ENCODE data around the gene C11orf98.
A peak's percentile ranks its signal among the peaks of the same experiment; 100 is the strongest.
"Not testable (repeated sequence)": the region's sequence is repeated elsewhere in the genome, so short reads cannot be mapped to it uniquely, and the experiment has no call there.

The C11orf98 gene

GRCh38 chr11:62680825-62681240 lies 15.8 kb upstream of the C11orf98 start:
- Histone ChIP-seq H3K9ac (ENCODE audit: low read depth, low read length) (no peak overlapping the region), H3K4me3 (ENCODE audit: low read length) (no peak overlapping the region), H3K36me3 (ENCODE audit: insufficient read depth, low read depth, low read length) (peaks cover 22% of the 10 kb centered on the region), H3K27ac (ENCODE audit: low read length) (no peak overlapping the region), H3K27me3 (ENCODE audit: insufficient read depth, low read length) (no peaks in the 10 kb centered on the region), H3K4me1 (ENCODE audit: insufficient read depth, low read length) (peaks cover 7% of the 10 kb centered on the region), H3K9me3 (ENCODE audit: insufficient read depth, low read depth, low read length) (no peaks in the 10 kb centered on the region)

DNA sequence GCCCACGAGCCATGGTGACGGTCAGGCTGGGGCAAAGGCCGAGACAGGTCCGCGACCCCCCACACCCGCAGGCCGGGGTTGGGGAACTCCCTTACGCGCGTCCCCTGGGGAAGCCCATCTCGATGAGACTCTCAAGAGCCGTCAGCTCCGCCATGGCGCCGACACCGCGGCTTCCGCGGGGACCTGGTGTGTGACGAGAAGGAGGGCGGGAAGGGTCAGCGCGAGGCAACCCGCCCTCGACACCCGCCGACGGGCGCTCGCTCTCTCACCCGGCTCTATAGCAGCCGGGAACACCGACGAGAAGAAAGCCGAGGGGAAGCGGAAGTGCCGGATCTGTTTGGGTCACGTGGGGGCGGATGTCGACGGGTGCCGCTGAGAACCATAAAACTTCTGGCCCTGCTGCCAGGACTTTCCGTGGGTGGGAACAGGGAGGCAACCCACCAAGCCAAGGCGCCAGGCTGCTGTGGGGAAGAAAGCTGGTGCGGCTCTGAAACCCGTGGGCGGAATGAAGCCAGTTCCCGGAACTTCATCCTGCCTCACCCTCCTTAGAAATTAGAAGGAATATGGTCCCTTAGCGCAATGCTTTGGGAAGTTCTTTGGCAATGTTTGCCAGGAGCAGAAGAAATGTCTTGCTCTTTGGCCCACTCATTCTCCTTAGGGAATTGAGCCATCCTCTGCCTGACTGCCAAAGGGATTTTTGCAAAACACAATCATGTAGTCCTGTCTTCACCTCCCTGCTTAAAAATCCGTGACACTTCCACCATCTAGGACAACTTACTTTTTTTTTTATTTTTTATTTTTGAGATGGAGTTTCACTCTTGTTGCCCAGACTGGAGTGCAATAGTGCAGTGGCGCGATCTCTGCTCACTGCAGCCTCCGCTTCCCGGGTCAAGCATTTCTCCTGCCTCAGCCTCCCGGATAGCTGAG lies 14.0 kb upstream of the C11orf98 start, which contains the start of gene UBXN1:
UBXN1 (minus strand) TSS at position 304 of the 927 bp plus-strand sequence; CDS start at position 154, 150 bp downstream.
- Histone ChIP-seq H3K4me1 (ENCODE audit: insufficient read depth, low read length) (peaks cover 7% of the 10 kb centered on the region), H3K9ac (ENCODE audit: low read depth, low read length) (peak within 1 kb of the TSS; percentile 95), H3K4me3 (ENCODE audit: low read length) (peak within 1 kb of the TSS; percentile 96), H3K27me3 (ENCODE audit: insufficient read depth, low read length) (no peaks in the 10 kb centered on the region), H3K27ac (ENCODE audit: low read length) (peak within 1 kb of the TSS; percentile 89), H3K36me3 (ENCODE audit: insufficient read depth, low read depth, low read length) (peaks cover 28% of the 10 kb centered on the region), H3K9me3 (ENCODE audit: insufficient read depth, low read depth, low read length) (no peaks in the 10 kb centered on the region)

GRCh38 chr11:62678433-62678769 lies 13.4 kb upstream of the C11orf98 start:
- Histone ChIP-seq H3K4me3 (ENCODE audit: low read length) (peak overlapping the region; percentile 96), H3K27me3 (ENCODE audit: insufficient read depth, low read length) (no peaks in the 10 kb centered on the region), H3K27ac (ENCODE audit: low read length) (peak overlapping the region; percentile 89), H3K9me3 (ENCODE audit: insufficient read depth, low read depth, low read length) (no peaks in the 10 kb centered on the region), H3K9ac (ENCODE audit: low read depth, low read length) (peak overlapping the region; percentile 95), H3K4me1 (ENCODE audit: insufficient read depth, low read length) (peaks cover 7% of the 10 kb centered on the region), H3K36me3 (ENCODE audit: insufficient read depth, low read depth, low read length) (peaks cover 34% of the 10 kb centered on the region)

GRCh38 chr11:62677714-62678113 lies 12.7 kb upstream of the C11orf98 start:
- no peak overlapping the region for H3K27ac ChIP-seq (ENCODE audit: low read length)

GRCh38 chr11:62677156-62677555 lies 12.1 kb upstream of the C11orf98 start:
- Histone ChIP-seq H3K36me3 (ENCODE audit: insufficient read depth, low read depth, low read length) (peaks cover 42% of the 10 kb centered on the region), H3K4me3 (ENCODE audit: low read length) (no peak overlapping the region), H3K4me1 (ENCODE audit: insufficient read depth, low read length) (peaks cover 7% of the 10 kb centered on the region), H3K9me3 (ENCODE audit: insufficient read depth, low read depth, low read length) (no peaks in the 10 kb centered on the region), H3K27ac (ENCODE audit: low read length) (no peak overlapping the region), H3K9ac (ENCODE audit: low read depth, low read length) (no peak overlapping the region), H3K27me3 (ENCODE audit: insufficient read depth, low read length) (no peaks in the 10 kb centered on the region)

More at GRCh38 chr11:62677714-62678113, 12.7 kb upstream of the C11orf98 start:
- no peaks in the 10 kb centered on the region for H3K9me3 ChIP-seq (ENCODE audit: insufficient read depth, low read depth, low read length)
- H3K36me3 ChIP-seq (ENCODE audit: insufficient read depth, low read depth, low read length) = peaks cover 41% of the 10 kb centered on the region
- peaks cover 7% of the 10 kb centered on the region for H3K4me1 ChIP-seq (ENCODE audit: insufficient read depth, low read length)
- H3K9ac ChIP-seq (ENCODE audit: low read depth, low read length) = peak overlapping the region; percentile 95; the same call in 1 of the 2 replicates
- H3K27me3 ChIP-seq (ENCODE audit: insufficient read depth, low read length) = no peaks in the 10 kb centered on the region
- H3K4me3 ChIP-seq (ENCODE audit: low read length) = peak overlapping the region; percentile 96

DNA sequence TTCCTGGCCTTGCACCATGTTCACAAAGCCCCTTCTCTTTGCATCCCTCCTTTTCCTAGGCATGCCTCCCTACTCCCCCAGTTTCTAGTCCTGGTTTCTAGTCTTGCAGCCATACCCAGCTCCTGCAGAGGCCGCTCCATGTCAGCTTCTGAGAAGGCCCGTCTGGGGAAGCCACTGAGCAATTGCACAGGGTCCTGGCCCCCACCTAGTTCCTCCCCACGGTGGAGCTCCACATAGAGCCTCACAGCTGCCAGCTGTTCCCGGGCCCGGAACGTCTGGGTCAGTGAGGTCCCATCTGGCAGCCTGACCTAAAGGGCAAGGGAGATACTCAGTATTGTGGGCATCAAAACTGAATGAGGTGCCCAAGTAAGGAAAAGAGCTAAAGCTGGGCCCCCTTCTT lies 11.7 kb upstream of the C11orf98 start:
- Histone ChIP-seq H3K4me1 (ENCODE audit: insufficient read depth, low read length) (peaks cover 7% of the 10 kb centered on the region), H3K4me3 (ENCODE audit: low read length) (no peak overlapping the region), H3K27me3 (ENCODE audit: insufficient read depth, low read length) (no peaks in the 10 kb centered on the region), H3K9ac (ENCODE audit: low read depth, low read length) (no peak overlapping the region), H3K36me3 (ENCODE audit: insufficient read depth, low read depth, low read length) (peaks cover 42% of the 10 kb centered on the region), H3K9me3 (ENCODE audit: insufficient read depth, low read depth, low read length) (no peaks in the 10 kb centered on the region), H3K27ac (ENCODE audit: low read length) (no peak overlapping the region)

DNA sequence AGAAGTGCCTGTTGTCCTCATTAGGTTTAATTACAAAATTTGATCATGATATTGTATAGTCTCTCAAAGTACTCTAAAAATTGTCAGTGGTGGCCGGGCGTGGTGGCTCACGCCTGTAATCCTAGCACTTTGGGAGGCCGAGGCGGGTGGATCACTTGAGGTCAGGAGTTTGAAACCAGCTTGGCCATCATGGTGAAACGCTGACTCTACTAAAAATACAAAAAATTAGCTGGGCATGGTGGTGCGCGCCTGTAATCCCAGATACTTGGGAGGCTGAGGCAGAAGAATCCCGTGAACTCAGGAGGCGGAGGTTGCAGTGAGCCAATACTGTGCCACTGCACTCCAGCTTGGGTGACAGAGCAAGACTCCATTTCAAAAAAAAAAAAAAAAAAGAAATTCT lies 10.4 kb upstream of the C11orf98 start:
- not testable (repeated sequence) for H3K9ac ChIP-seq (ENCODE audit: low read depth, low read length); H3K4me1 ChIP-seq (ENCODE audit: insufficient read depth, low read length); H3K27me3 ChIP-seq (ENCODE audit: insufficient read depth, low read length); H3K9me3 ChIP-seq (ENCODE audit: insufficient read depth, low read depth, low read length); H3K4me3 ChIP-seq (ENCODE audit: low read length); H3K27ac ChIP-seq (ENCODE audit: low read length)
- peaks cover 42% of the 10 kb centered on the region for H3K36me3 ChIP-seq (ENCODE audit: insufficient read depth, low read depth, low read length)

DNA sequence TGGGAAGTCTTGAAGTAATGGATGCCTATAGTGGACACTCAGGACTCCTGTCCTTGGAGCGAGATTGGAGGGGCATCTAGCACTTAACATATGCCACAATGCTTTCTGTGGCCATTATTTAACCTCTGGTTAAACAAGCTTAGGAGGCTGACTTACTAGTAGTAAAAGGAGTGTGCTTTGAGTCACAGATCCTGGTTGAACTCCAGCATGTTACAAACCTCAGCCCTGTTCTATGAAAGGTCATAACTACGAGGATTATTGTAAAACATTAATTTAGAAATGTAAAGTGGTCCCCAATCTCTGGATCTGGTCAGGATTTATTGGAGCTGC lies 8.2 kb upstream of the C11orf98 start:
- H3K4me3 ChIP-seq (ENCODE audit: low read length) = peak overlapping the region; percentile 88; the same call in 1 of the 2 replicates
- no peak overlapping the region for H3K9ac ChIP-seq (ENCODE audit: low read depth, low read length)
- no peak overlapping the region for H3K27ac ChIP-seq (ENCODE audit: low read length)
- H3K9me3 ChIP-seq (ENCODE audit: insufficient read depth, low read depth, low read length) = no peaks in the 10 kb centered on the region
- H3K4me1 ChIP-seq (ENCODE audit: insufficient read depth, low read length) = peaks cover 6% of the 10 kb centered on the region
- H3K27me3 ChIP-seq (ENCODE audit: insufficient read depth, low read length) = no peaks in the 10 kb centered on the region
- peaks cover 42% of the 10 kb centered on the region for H3K36me3 ChIP-seq (ENCODE audit: insufficient read depth, low read depth, low read length)

DNA sequence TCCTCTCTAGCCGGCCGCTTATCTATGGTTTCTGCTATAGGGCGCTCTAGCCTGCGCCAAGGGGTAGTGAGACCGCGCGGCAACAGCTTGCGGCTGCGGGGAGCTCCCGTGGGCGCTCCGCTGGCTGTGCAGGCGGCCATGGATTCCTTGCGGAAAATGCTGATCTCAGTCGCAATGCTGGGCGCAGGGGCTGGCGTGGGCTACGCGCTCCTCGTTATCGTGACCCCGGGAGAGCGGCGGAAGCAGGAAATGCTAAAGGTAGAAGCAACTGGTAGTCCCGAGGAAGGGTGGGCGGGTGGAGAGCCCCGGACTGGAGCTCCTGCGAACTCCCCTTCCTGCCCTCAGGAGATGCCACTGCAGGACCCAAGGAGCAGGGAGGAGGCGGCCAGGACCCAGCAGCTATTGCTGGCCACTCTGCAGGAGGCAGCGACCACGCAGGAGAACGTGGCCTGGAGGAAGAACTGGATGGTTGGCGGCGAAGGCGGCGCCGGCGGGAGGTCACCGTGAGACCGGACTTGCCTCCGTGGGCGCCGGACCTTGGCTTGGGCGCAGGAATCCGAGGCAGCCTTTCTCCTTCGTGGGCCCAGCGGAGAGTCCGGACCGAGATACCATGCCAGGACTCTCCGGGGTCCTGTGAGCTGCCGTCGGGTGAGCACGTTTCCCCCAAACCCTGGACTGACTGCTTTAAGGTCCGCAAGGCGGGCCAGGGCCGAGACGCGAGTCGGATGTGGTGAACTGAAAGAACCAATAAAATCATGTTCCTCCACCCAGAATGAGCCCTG lies 6.8 kb upstream of the C11orf98 start, which contains the start of the genes LBHD1 and UQCC3:
LBHD1 (minus strand) TSS at position 660 of the 782 bp plus-strand sequence. CDS start 2,236 bp downstream, outside the sequence.
UQCC3 (plus strand) TSS at position 66 of the 782 bp plus-strand sequence; CDS start at position 139, 73 bp downstream.
- Histone ChIP-seq H3K27me3 (ENCODE audit: insufficient read depth, low read length) (no peaks in the 10 kb centered on the region), H3K9ac (ENCODE audit: low read depth, low read length) (peak within 1 kb of the TSS; percentile 97), H3K9me3 (ENCODE audit: insufficient read depth, low read depth, low read length) (no peaks in the 10 kb centered on the region), H3K4me1 (ENCODE audit: insufficient read depth, low read length) (peaks cover 2% of the 10 kb centered on the region; the same call in 1 of the 2 replicates), H3K36me3 (ENCODE audit: insufficient read depth, low read depth, low read length) (peaks cover 38% of the 10 kb centered on the region), H3K4me3 (ENCODE audit: low read length) (peak within 1 kb of the TSS; percentile 88), H3K27ac (ENCODE audit: low read length) (peak within 1 kb of the TSS; percentile 78)

DNA sequence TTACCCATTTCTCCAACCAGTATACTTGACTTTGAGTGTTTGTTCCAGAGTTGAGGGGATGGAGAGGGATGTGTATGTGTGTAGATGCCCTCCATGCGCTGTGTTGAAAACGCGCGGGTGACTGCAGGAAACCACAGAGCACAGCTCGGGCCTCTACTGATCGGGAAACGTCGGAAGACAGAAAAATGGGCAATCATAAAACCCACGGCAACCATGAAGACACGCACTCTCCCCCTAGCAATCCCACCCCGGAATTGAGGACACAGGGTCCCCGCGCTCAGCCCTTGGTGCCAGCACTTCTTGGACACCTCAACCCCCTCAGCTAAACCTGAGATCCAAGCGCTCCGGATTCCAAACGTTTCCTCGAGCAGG lies 6.2 kb upstream of the C11orf98 start:
- peak overlapping the region; percentile 78 for H3K27ac ChIP-seq (ENCODE audit: low read length)
- no peaks in the 10 kb centered on the region for H3K9me3 ChIP-seq (ENCODE audit: insufficient read depth, low read depth, low read length)
- H3K4me1 ChIP-seq (ENCODE audit: insufficient read depth, low read length) = peaks cover 8% of the 10 kb centered on the region; the same call in 1 of the 2 replicates
- H3K9ac ChIP-seq (ENCODE audit: low read depth, low read length) = peak overlapping the region; percentile 97
- peaks cover 38% of the 10 kb centered on the region for H3K36me3 ChIP-seq (ENCODE audit: insufficient read depth, low read depth, low read length)
- H3K4me3 ChIP-seq (ENCODE audit: low read length) = peak overlapping the region; percentile 88
- H3K27me3 ChIP-seq (ENCODE audit: insufficient read depth, low read length) = no peaks in the 10 kb centered on the region

DNA sequence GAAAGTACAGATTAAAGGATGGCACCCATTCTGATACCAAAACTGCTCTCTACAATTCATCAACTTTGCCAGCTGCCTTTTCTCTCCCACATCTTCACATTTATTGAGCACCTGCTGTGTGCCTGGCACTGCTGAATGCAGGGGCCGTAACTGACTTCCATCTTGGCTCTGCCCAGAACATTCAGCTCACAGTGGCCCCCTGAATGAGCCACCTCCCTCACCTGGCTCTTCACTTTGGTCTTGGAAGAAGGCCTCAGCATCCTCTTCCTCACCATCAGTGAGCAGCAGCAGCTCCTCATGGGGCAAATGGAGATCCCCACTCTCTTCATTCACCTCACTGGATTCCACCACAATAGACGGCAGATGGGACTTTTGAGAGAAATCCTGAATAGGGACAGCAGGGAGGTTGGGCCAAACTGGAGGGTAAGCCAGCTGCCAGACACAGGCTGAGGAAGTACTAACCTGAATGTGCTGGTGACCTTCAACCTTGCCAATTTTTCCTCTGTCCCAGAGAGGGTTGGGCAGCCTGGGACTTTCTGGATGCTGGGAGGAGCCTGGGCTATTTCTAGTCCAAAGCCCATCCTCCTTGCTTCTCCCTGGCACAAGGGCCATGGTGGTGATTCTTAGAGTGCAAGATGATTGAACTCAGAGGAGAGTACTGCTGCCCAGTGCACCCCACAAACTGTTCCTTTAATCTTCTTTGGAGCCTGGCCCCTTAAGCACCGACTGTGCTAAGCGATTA lies 4.6 kb upstream of the C11orf98 start:
- no peaks in the 10 kb centered on the region for H3K9me3 ChIP-seq (ENCODE audit: insufficient read depth, low read depth, low read length)
- H3K36me3 ChIP-seq (ENCODE audit: insufficient read depth, low read depth, low read length) = peaks cover 43% of the 10 kb centered on the region
- H3K4me3 ChIP-seq (ENCODE audit: low read length) = no peak overlapping the region
- peaks cover 10% of the 10 kb centered on the region; the same call in 1 of the 2 replicates for H3K4me1 ChIP-seq (ENCODE audit: insufficient read depth, low read length)
- no peaks in the 10 kb centered on the region for H3K27me3 ChIP-seq (ENCODE audit: insufficient read depth, low read length)
- H3K27ac ChIP-seq (ENCODE audit: low read length) = no peak overlapping the region
- 0 out of 2 replicates have a peak overlapping the region, but pooled peaks have one; percentile 19 for H3K9ac ChIP-seq (ENCODE audit: low read depth, low read length)
